ENCODE measurements around the gene DNAL1.

The DNAL1 gene

GRCh38 chr14:73745571-73746519 is 101.1 kb downstream of the DNAL1 start:
- H2BK15ac ChIP-seq (ENCODE audit: low read length) = peak overlapping the region; percentile 5
- H3K4me1 ChIP-seq (ENCODE audit: control insufficient read depth in 2 of 2, insufficient read depth in 1 of 2, low read depth in 1 of 2, low read length in 2 of 2) = peaks cover 25 to 41% of the 10 kb centered on the region in 2 donors
- WGBS, 2 donors (ENCODE audit: extremely low coverage in 2 of 2, insufficient read length in 2 of 2, insufficient replicate concordance in 1 of 2) = no CpG with 5 or more reads among the region's 7 CpGs
- peaks cover 6% of the 10 kb centered on the region for H3K79me1 ChIP-seq (ENCODE audit: low read depth, low read length)
- peak overlapping the region; percentile 18 for H3K9ac ChIP-seq (ENCODE audit: low read depth, low read length, poor library complexity)
- no peak overlapping the region for H2AFZ ChIP-seq (ENCODE audit: low read length)
- H3K14ac ChIP-seq (ENCODE audit: low read length) = no peak overlapping the region
- peak overlapping the region; percentile 61 for H2BK5ac ChIP-seq (ENCODE audit: low read length)
- H3K4me3 ChIP-seq (ENCODE audit: low read length in 2 of 2) = no peak overlapping the region
- H3K27ac ChIP-seq (replicated peaks; ENCODE audit: low read length) = no peak overlapping the region
- no peak overlapping the region for H2BK12ac ChIP-seq (ENCODE audit: low read length)
- no peak overlapping the region for H3K4ac ChIP-seq (ENCODE audit: low read length)
- no peak overlapping the region for H4K91ac ChIP-seq (ENCODE audit: low read depth, low read length, poor library complexity)
- no peak for DNase-seq (ENCODE audit: low spot score)
- H3K9me3 ChIP-seq (replicated peaks in 1 of 2; ENCODE audit: control insufficient read depth in 2 of 2, insufficient read depth in 1 of 2, low read depth in 1 of 2, low read length in 2 of 2) = no peaks in the 10 kb centered on the region
- H3K4me2 ChIP-seq (ENCODE audit: insufficient read depth, low read length, poor library complexity, severe bottlenecking) = no peak overlapping the region
- H3K18ac ChIP-seq (ENCODE audit: low read length) = peak overlapping the region; percentile 84
- no peak overlapping the region for H4K8ac ChIP-seq (ENCODE audit: low read depth, low read length)
- no peak overlapping the region for H3K23ac ChIP-seq (ENCODE audit: low read depth, low read length, poor library complexity)
- no peaks in the 10 kb centered on the region for H3K27me3 ChIP-seq (ENCODE audit: control insufficient read depth in 3 of 3, insufficient read depth in 3 of 3, low read depth in 1 of 3, low read length in 3 of 3)
- no peak overlapping the region for H2BK120ac ChIP-seq (ENCODE audit: low read depth, low read length)
- no peaks in the 10 kb centered on the region for H3K36me3 ChIP-seq (replicated peaks in 1 of 2; ENCODE audit: control insufficient read depth in 2 of 2, insufficient read depth in 2 of 2, low read length in 2 of 2)
- peak overlapping the region; percentile 13 for H2AK5ac ChIP-seq (ENCODE audit: low read depth, low read length)

GRCh38 chr14:73746520-73747378 is 102.0 kb downstream of the DNAL1 start:
- H4K91ac ChIP-seq (ENCODE audit: low read depth, low read length, poor library complexity) = no peak overlapping the region
- H2AK5ac ChIP-seq (ENCODE audit: low read depth, low read length) = no peak overlapping the region
- no peak overlapping the region for H3K4me3 ChIP-seq (ENCODE audit: low read length in 2 of 2)
- H3K23ac ChIP-seq (ENCODE audit: low read depth, low read length, poor library complexity) = peak overlapping the region; percentile 60
- WGBS, 2 donors (ENCODE audit: extremely low coverage in 2 of 2, insufficient read length in 2 of 2, insufficient replicate concordance in 1 of 2) = no CpG with 5 or more reads among the region's 6 CpGs
- H3K4me2 ChIP-seq (ENCODE audit: insufficient read depth, low read length, poor library complexity, severe bottlenecking) = no peak overlapping the region
- no peak overlapping the region for H2BK5ac ChIP-seq (ENCODE audit: low read length)
- H2AFZ ChIP-seq (ENCODE audit: low read length) = no peak overlapping the region
- H4K8ac ChIP-seq (ENCODE audit: low read depth, low read length) = no peak overlapping the region
- no peak overlapping the region for H3K9ac ChIP-seq (ENCODE audit: low read depth, low read length, poor library complexity)
- H3K9me3 ChIP-seq (replicated peaks in 1 of 2; ENCODE audit: control insufficient read depth in 2 of 2, insufficient read depth in 1 of 2, low read depth in 1 of 2, low read length in 2 of 2) = no peaks in the 10 kb centered on the region
- H3K4me1 ChIP-seq (ENCODE audit: control insufficient read depth in 2 of 2, insufficient read depth in 1 of 2, low read depth in 1 of 2, low read length in 2 of 2) = peaks cover 19 to 32% of the 10 kb centered on the region in 2 donors
- no peak overlapping the region for H3K4ac ChIP-seq (ENCODE audit: low read length)
- no peaks in the 10 kb centered on the region for H3K27me3 ChIP-seq (ENCODE audit: control insufficient read depth in 3 of 3, insufficient read depth in 3 of 3, low read depth in 1 of 3, low read length in 3 of 3)
- H3K79me1 ChIP-seq (ENCODE audit: low read depth, low read length) = peaks cover 6% of the 10 kb centered on the region
- no peak overlapping the region for H3K14ac ChIP-seq (ENCODE audit: low read length)
- H2BK15ac ChIP-seq (ENCODE audit: low read length) = no peak overlapping the region
- H3K36me3 ChIP-seq (replicated peaks in 1 of 2; ENCODE audit: control insufficient read depth in 2 of 2, insufficient read depth in 2 of 2, low read length in 2 of 2) = no peaks in the 10 kb centered on the region
- H2BK12ac ChIP-seq (ENCODE audit: low read length) = no peak overlapping the region
- no peak for DNase-seq (ENCODE audit: low spot score)
- H2BK120ac ChIP-seq (ENCODE audit: low read depth, low read length) = no peak overlapping the region
- H3K18ac ChIP-seq (ENCODE audit: low read length) = no peak overlapping the region
- no peak overlapping the region for H3K27ac ChIP-seq (replicated peaks; ENCODE audit: low read length)

GRCh38 chr14:73747379-73748211 is 102.8 kb downstream of the DNAL1 start:
- Histone ChIP-seq H3K23ac (ENCODE audit: low read depth, low read length, poor library complexity) (no peak overlapping the region), H3K4me2 (ENCODE audit: insufficient read depth, low read length, poor library complexity, severe bottlenecking) (no peak overlapping the region), H3K9ac (ENCODE audit: low read depth, low read length, poor library complexity) (no peak overlapping the region), H3K36me3 (replicated peaks in 1 of 2; ENCODE audit: control insufficient read depth in 2 of 2, insufficient read depth in 2 of 2, low read length in 2 of 2) (no peaks in the 10 kb centered on the region), H3K4me3 (ENCODE audit: low read length in 2 of 2) (no peak overlapping the region), H4K8ac (ENCODE audit: low read depth, low read length) (no peak overlapping the region), H3K9me3 (replicated peaks in 1 of 2; ENCODE audit: control insufficient read depth in 2 of 2, insufficient read depth in 1 of 2, low read depth in 1 of 2, low read length in 2 of 2) (no peaks in the 10 kb centered on the region), H2AK5ac (ENCODE audit: low read depth, low read length) (no peak overlapping the region), H3K18ac (ENCODE audit: low read length) (no peak overlapping the region), H3K27me3 (ENCODE audit: control insufficient read depth in 3 of 3, insufficient read depth in 3 of 3, low read depth in 1 of 3, low read length in 3 of 3) (no peaks in the 10 kb centered on the region), H2BK120ac (ENCODE audit: low read depth, low read length) (no peak overlapping the region), H2BK12ac (ENCODE audit: low read length) (no peak overlapping the region), H4K91ac (ENCODE audit: low read depth, low read length, poor library complexity) (no peak overlapping the region), H3K4me1 (ENCODE audit: control insufficient read depth in 2 of 2, insufficient read depth in 1 of 2, low read depth in 1 of 2, low read length in 2 of 2) (peaks cover 11 to 24% of the 10 kb centered on the region in 2 donors), H3K4ac (ENCODE audit: low read length) (no peak overlapping the region), H2BK5ac (ENCODE audit: low read length) (no peak overlapping the region), H3K27ac (replicated peaks; ENCODE audit: low read length) (no peak overlapping the region), H2BK15ac (ENCODE audit: low read length) (no peak overlapping the region), H3K79me1 (ENCODE audit: low read depth, low read length) (peaks cover 3% of the 10 kb centered on the region), H3K14ac (ENCODE audit: low read length) (no peak overlapping the region), H2AFZ (ENCODE audit: low read length) (no peak overlapping the region)
- DNase-seq (ENCODE audit: low spot score) = no peak
- WGBS, 2 donors (ENCODE audit: extremely low coverage in 2 of 2, insufficient read length in 2 of 2, insufficient replicate concordance in 1 of 2) = no CpG with 5 or more reads among the region's 9 CpGs
